GM06990 (cell line): ENCODE measurements around the gene KAT8.

Experiments
- DNase-seq: peaks from one replicate; pipeline ENCODE4 v3.0.0-alpha.2; 2011; ENCODE audit not compliant: insufficient read length; ENCODE audit errors: extremely low read depth
- H3K27me3 ChIP-seq: replicated peaks from 2 replicates; pipeline ENCODE4 v1.6.0; 2011; ENCODE audit warnings: low read length; ENCODE audit not compliant: control insufficient read depth, insufficient read depth
- H3K36me3 ChIP-seq: 2 replicates; pipeline ENCODE4 v1.5.1; 2011; ENCODE audit warnings: low read length; ENCODE audit not compliant: control insufficient read depth, insufficient read depth
- H3K4me3 ChIP-seq: replicated peaks from 2 replicates; pipeline ENCODE4 v1.5.1; 2011; ENCODE audit warnings: low read depth, mild to moderate bottlenecking, control low read depth, low read length
- TF ChIP-seq, protein P1 (sequence below): IDR thresholded peaks from 2 replicates; pipeline ENCODE4 v1.5.1; 2011; ENCODE audit warnings: low read length, control low read depth, mild to moderate bottlenecking, inconsistent platforms; ENCODE audit not compliant: insufficient read depth, poor library complexity, severe bottlenecking

The KAT8 gene

GRCh38 chr16:31130336-31130891 is 12.9 kb downstream of the KAT8 start:
- DNase-seq, result no peak
- Histone ChIP-seq H3K36me3 (peaks cover 10% of the 10 kb centered on the region), H3K4me3 (no peak overlapping the region), H3K27me3 (no peaks in the 10 kb centered on the region)
- TF ChIP-seq, protein P1, sequence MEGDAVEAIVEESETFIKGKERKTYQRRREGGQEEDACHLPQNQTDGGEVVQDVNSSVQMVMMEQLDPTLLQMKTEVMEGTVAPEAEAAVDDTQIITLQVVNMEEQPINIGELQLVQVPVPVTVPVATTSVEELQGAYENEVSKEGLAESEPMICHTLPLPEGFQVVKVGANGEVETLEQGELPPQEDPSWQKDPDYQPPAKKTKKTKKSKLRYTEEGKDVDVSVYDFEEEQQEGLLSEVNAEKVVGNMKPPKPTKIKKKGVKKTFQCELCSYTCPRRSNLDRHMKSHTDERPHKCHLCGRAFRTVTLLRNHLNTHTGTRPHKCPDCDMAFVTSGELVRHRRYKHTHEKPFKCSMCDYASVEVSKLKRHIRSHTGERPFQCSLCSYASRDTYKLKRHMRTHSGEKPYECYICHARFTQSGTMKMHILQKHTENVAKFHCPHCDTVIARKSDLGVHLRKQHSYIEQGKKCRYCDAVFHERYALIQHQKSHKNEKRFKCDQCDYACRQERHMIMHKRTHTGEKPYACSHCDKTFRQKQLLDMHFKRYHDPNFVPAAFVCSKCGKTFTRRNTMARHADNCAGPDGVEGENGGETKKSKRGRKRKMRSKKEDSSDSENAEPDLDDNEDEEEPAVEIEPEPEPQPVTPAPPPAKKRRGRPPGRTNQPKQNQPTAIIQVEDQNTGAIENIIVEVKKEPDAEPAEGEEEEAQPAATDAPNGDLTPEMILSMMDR, result no peak

GRCh38 chr16:31130899-31131298 is 13.4 kb downstream of the KAT8 start:
- peaks cover 10% of the 10 kb centered on the region for H3K36me3 ChIP-seq

GRCh38 chr16:31131416-31131815 is 14.0 kb downstream of the KAT8 start:
- peaks cover 10% of the 10 kb centered on the region for H3K36me3 ChIP-seq
- DNase-seq, result no peak
- TF ChIP-seq, protein P1, result no peak
- no peak overlapping the region for H3K4me3 ChIP-seq
- H3K27me3 ChIP-seq, result no peaks in the 10 kb centered on the region

More at GRCh38 chr16:31130899-31131298, 13.4 kb downstream of the KAT8 start:
- no peak for DNase-seq
- Histone ChIP-seq H3K27me3 (no peaks in the 10 kb centered on the region), H3K4me3 (no peak overlapping the region)
- TF ChIP-seq, protein P1, result no peak

GRCh38 chr16:31131841-31132271 is 14.4 kb downstream of the KAT8 start:
- peaks cover 10% of the 10 kb centered on the region for H3K36me3 ChIP-seq
- DNase-seq, result no peak
- no peak overlapping the region for H3K4me3 ChIP-seq
- no peaks in the 10 kb centered on the region for H3K27me3 ChIP-seq
- TF ChIP-seq, protein P1, result no peak

DNA sequence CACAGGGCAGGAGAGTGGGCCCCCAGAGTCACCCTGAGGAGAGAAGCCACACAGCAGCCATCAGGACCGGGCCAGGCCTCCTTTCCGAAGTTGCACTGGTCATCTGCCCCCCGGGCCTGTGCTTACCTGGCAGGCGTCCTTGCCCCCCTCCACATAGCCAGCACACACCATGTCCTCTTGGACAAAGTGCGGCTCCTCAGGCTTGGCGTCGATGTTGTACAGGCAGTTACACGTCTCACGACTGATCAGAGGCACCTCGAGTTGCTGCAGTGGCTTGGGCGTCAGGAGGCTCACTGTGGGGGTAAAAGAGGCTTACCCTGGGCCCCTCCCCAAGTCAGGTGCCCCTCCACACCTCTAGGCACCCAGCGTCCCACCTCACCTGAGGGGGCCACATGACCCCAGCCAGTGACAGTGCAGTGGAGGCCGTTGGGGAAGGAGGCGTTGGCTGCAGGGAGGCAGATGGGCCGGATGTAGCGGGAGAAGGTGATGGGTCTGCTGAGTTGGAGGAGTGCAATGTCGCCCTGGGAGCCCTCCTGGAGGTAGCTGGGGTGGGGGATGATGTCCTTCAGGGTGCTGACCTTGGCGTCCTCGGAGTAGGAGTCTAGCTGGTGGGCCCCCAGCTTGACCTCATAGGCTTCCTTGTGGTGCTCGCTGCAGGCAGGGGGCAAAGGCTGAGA is 15.0 kb downstream of the KAT8 start:
- H3K4me3 ChIP-seq, result no peak overlapping the region
- no peaks in the 10 kb centered on the region for H3K27me3 ChIP-seq
- no peak for DNase-seq
- peaks cover 9% of the 10 kb centered on the region for H3K36me3 ChIP-seq
- TF ChIP-seq, protein P1, result no peak

DNA sequence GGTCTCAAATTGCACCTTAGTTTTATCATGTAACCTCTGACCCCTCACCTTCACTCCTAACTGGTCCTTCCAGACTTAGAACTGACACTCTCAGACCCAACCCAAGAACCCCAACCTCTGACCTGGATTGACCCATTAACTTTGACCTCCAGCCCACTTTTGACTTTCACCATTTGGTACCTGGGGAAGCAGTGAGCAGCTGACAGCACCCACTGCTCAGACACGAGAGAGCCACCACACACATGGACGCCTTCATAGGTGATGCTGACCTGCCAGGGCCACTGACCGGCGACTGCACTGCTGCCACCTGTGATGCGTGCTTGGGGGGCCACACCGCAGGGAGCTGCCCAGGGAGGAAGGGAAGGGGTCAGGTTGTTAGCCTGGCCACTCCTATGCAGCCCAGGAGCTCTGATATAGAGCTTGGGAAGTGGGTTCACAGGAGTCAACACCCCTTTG is 15.6 kb downstream of the KAT8 start:
- TF ChIP-seq, protein P1, result no peak
- no peak overlapping the region for H3K4me3 ChIP-seq
- peaks cover 9% of the 10 kb centered on the region for H3K36me3 ChIP-seq
- H3K27me3 ChIP-seq, result no peaks in the 10 kb centered on the region
- DNase-seq, result no peak
